Right ventricle myocardium superior (tissue), 1 donor: ENCODE measurements around the gene SULT4A1. TPM values are rescaled to one million over a fixed set of nuclear protein-coding genes. Genes with fewer than 3 reads are reported as not detected.

Source experiments
- ATAC-seq: fragments of 200-7000 bp; cut with Tn5 transposase; one replicate; pipeline ENCODE4 v1.9.1; 2020; ENCODE audit warnings: mild to moderate bottlenecking; ENCODE audit not compliant: poor library complexity
- DNase-seq: peaks from one replicate; pipeline ENCODE4 v3.0.0-alpha.2; 2020
- intact Hi-C: fragments of 100-400 bp; cut with DNase I; formaldehyde crosslinking; loops from one replicate; pipeline ENCODE4 v1.11.2; 2022
- total RNA-seq: library from RNA; stranded (reverse); fragmentation: NEBNext Ultra II Directional; extraction: Animal tissue kit (Norgen Biotek cat#: 25700); gene quantifications from one replicate; pipeline ENCODE4 v1.2.1, GENCODE V29; 2021
- donor health status: DM: no; HTN: yes; CAD: no; lungs with severe emphysema.

The SULT4A1 gene
- total RNA-seq, 1 donor from 2014 or later: 0.51 TPM

DNA sequence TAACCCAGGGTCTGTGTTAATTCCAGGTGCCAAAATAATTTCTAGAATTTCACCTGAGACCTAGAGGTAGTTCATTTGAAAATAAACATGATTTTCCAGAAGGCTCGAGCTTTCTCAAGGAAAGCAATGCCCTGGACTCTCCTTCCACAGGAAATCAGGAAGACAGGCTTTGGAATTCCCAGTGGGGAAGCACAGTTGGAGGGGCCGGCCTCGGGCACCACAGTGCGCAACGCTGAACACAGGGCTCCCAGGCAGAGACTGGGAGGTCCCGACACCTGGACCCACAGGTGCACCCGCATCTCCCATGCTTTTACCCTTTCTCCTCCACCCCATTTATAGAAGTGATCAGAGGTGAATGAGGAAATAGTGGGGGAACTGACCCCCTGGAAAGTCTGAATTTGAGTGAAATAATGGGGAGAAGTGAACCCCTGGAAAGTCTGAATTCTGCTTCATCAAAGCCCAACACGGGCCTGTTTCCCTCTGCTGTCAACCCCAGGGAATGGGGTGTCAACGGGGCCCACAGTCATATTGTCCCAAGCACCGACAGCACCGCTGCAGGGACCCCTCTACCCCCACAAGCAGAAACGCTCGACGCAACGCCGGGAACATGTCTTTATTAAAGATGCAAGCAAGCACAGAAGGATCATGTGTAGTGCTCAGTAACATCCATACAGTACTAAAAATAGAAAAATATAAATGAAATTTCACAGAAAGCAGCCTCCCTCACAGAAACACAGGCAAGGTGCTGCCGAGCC lies 38.2 kb downstream of the SULT4A1 start:
- intact Hi-C loops: loop anchor here (10.0 kb wide), 1 partner anchor 439 kb away; no protein-coding TSS in a partner anchor
- no peak for ATAC-seq
- DNase-seq: no peak

DNA sequence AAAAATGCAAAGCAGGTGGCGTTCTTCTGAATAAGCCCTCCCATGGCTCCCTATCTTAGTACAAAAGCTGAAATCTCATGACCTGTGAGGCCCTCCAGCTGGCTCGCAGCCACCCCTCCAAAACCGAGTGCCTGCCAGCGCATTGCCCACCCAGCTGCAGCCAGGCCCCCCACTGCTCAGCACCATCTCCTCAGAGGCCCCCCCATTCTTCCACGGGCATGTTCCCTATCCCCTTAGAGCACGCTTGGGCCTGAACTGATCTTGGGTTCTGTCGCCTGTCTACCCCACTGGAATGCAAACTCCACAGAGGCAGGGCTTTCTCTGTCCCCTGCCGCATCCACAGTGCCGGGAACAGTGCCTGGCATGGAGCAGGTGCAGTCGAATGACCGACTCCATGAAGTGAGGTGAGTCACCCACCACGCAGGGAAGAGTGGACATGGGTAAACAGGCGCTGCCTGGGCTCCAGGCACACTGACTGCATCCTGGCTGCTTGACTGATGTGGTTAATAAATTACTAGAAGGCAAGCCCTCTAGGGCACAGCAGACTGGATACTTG lies 38.9 kb downstream of the SULT4A1 start:
- intact Hi-C loops: loop anchor here (10.0 kb wide), 1 partner anchor 439 kb away; no protein-coding TSS in a partner anchor
- no peak for DNase-seq

DNA sequence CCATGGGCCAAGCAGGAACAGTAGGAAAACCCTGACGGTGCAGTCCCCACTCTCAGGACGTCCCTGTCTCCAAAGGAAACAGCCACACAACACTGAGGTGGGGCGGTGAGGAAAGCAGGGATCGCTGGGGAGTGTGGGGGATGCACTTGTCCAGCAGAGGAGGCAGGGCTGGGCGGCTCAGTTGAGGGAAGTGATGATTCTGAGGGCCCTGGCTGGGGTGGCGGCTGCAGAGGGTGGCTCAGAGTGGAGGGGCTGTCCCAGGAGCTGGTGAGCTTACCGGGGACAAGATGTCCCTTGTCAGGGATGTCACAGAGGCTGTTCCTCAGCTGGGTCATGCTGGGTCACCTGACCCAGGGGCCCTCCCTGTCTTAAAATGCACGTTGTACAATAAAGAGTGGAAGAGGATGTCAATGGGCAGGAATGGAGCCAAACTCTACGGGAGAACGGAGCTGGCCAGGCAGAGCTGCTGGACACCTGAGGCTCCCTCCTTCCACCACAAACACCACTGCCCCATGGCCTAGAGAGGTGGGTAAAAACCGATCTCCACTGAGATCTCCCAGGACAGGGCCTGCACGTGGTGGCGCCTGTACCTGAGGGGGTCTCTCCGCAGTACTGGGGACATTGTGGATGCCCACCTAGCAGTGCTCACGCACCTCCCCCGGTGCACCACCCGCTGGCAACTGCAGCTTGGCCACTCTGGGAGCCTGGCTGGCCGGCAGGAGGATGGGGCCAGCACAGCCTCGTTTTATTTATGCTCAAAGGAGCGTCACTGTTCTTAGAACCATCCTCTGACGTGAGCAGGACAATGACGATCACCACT lies 40.5 kb downstream of the SULT4A1 start:
- intact Hi-C loops: loop anchor here (10.0 kb wide), 1 partner anchor 437 kb away; no protein-coding TSS in a partner anchor
- DNase-seq (no peak), ATAC-seq (no peak)

More for the DNA sequence above, 38.9 kb downstream of the SULT4A1 start:
- ATAC-seq: no peak

DNA sequence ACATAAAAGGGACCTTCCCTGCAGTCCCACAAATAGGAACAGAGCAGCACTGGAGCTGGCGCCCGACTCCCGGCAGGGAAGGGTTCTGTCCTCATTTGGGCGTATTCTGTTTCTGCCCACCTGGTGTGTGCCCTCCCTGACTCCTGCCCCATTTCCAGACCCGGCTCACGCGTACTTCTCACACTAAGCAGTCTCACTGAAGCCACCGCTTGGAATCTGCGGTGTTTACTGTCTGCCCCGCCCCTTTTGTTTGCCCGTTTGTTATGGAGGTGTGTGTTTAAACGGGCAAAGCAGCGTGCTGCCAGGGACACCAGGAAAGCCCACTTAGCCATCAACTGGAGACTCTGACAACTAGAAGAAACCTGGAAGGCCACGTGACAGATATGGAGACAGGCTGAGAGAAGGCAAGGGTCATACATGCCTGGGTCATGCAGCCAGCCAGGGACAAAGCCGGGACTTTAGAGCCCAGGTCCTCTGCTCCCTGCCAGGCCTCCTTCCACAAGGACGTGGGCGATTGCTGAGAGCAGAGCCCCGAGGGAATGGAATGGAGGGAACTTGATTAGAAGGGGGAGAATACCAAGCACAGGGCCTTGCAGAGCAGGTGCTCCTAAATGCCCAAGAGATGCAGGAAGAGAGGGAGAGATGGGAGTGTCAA lies 41.5 kb downstream of the SULT4A1 start:
- intact Hi-C loops: loop anchor here (10.0 kb wide), 1 partner anchor 436 kb away; no protein-coding TSS in a partner anchor
- DNase-seq (no peak), ATAC-seq (no peak)

DNA sequence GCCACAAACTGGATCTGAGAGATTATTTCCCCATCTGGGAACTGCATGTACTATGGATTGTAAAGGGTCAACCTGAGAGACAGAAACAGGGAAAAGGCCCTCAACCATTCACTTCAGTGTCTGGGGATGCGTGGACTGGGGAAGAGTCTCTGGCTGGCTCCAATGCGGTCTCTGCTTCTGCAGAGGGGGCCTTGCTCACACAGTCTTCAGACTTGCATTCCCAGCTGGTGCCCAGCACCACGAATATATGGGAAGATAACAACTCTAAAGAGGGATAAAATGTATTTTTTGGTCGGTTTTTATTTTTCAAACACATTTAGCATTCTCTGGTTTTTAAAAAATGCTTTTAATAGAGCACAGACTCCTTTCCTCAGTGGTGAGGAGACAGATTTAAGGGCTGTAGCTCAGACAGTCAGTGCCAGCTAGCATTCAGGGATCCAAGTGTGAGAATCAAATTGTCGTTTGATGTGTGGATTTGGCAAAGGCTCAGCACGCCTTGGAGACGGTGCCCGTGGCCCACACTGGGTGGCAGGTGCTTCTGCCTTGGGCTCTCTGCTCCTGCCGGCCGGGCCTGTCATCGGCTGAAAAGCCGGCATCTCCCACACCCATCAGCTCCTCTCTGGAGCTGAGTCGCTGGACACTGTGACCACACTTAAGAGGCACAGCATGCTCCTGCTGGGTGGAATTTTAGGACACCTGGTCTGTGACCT lies 42.2 kb downstream of the SULT4A1 start:
- ATAC-seq: no peak
- intact Hi-C loops: loop anchor here (10.0 kb wide), 1 partner anchor 435 kb away; no protein-coding TSS in a partner anchor
- no peak for DNase-seq

DNA sequence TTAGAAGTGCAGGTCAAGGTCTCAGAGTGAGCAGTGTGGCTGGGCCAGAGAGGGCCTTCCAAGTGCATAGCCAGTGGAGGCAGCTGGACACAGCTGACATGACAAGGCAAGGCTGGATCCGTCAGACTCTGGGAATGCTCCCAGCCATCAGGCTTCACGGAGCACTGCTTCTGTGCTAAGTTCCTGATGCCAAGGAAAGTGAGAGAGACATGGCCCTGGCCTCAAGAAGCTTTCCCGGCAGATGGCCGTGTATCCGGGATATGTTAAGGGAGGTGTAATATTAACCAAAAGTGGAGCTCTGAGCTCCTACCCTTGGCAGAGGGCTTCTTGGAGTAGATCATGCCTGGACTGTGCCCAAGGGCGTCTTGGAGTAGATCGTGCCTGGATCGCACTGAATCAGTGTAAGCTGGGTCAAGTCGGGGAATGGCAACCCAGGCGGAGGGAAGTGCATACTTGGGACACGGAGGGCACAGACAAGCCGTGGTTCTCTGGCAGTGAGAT lies 42.8 kb downstream of the SULT4A1 start:
- no peak for DNase-seq
- intact Hi-C loops: no loop called here
- ATAC-seq: no peak

DNA sequence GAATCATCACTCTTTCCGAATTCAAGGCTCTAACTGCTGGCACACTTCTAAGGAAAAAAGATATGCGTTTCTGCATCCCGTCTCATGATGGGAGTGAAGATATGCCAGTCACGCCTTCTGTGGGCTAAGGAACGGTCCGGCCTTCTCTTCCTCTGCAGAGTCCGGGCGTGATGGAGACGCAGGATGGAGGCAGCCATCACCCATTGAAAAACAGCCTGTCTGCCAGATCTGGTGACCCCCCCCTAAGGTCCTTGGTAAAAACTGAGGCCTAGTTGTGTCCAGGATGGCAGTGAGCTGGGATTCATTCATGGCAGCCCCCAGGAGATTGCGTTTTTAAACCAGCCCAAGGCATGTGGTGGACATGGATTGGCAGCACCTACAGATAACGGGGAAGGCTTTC lies 43.3 kb downstream of the SULT4A1 start:
- DNase-seq (no peak), ATAC-seq (no peak)
- intact Hi-C loops: no loop called here

DNA sequence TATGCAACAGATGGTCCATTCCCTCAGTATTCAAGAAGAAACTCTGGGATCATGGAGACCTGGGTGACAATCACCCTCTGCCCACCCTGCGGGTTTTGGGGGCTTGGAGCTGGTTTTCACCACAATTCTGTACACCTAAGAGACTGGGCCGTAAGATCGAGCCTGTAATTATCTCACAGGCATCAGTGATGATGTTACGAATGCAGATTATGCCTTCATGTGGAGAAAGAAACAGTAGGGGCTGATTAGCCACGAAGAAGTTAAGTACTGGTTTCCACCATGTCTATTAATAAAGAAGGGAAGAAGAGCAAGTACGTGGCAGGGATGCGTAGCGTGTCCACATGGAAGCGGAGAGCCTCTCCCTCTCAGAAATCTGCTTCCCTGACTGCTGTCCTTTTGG lies 44.9 kb downstream of the SULT4A1 start:
- DNase-seq (no peak), ATAC-seq (no peak)
- intact Hi-C loops: no loop called here

DNA sequence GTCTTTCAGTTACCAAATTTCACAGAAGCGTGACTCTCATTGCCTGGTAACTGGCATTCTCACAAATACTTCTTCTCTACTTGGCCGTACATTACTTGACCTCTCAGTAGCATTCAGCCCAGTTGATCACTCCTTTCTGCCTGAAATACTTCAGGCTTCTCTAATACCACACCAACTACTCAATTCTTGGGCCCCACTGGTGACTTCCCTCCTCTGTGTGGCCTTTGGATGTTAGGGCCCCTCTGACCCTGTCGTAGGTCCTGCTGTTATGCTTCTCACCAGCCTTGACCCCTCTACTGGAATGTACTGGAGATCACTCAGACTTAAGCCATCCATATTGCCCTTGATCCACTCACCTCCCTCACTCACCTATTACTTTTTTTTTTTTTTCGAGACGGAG lies 48.0 kb downstream of the SULT4A1 start:
- ATAC-seq: no peak
- intact Hi-C loops: no loop called here
- no peak for DNase-seq

DNA sequence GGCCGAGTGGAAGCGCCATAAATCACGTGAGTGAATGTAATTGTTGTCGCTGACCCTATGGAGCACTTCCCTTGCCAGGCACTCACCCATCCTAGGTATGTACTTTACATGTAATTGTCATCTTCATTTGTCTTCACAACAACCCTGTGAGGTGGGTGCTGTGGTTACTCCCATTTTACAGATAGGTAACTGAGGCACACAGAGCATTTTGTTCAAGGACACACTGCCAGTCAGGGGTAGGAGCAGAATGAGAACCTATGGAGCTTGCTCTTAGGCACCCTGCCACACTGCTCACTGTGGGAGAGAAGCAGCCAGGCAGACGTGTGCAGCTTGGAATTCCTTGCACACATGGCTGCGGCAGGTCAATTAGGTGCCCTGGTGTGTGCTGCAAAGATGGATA lies 49.4 kb downstream of the SULT4A1 start:
- DNase-seq: no peak
- intact Hi-C loops: no loop called here
- no peak for ATAC-seq

DNA sequence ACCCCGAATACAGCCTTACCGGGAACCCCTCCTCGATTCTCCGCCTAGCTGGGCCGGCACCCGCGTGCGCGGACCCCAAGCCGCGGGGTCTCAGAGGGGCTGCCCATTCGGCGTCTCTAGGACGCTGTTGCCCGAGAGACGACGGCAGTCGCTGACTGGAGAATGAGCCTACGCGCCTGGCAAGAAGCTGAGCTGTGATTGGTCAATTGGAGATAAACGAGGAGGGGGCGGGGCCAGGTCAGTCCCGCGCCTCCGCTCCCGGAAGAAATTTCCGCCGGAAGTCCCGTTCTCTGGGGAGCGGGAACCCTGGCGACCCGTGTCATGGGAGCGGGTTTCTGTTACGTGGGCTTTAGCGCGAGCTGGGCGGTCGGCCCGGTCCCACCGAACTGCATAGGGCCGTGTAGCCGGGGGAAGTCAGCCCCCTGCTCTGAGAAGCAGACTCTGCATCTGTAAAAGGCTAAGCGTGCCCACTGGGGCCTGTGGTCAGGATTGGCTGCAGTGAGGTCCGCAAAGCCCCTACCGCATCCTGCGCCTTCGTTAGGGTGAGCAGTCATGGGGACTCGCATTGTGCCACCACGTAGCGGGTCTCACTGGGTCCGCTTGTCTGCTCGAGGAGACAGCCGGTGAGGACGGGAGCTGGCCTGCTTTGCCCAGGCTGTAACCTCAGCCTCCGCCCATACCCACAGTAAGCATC lies 50.0 kb downstream of the SULT4A1 start, which contains the start of gene EFCAB6:
Gene EFCAB6, minus strand, starts transcription at position 157 of the 694 bp plus-strand sequence. CDS start 29,987 bp downstream, outside the sequence.
- intact Hi-C loops: no loop called here
- peak; percentile 99 for ATAC-seq

DNA sequence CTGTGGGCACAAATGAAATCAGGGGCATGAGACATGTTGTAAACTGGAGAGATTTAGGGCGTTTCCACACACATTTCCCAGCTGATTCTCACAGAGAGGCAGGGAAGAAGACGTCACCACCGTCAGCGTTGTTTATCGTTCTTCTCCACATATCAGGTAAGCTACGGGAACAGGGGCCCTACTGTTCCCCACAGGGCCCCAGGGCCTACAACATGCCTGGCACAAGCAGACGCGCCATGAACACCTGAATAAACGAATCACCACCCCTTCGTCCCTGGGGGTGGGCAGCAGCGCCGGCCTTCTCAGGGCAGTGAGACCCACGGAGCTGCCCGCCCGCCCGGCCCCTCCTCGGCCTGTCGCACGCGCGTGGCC lies 50.5 kb downstream of the SULT4A1 start:
- ATAC-seq: peak; percentile 51
- intact Hi-C loops: no loop called here
- no peak for DNase-seq

More for the DNA sequence above, 50.0 kb downstream of the SULT4A1 start, which contains the start of gene EFCAB6:
- peak; percentile 94 for DNase-seq

DNA sequence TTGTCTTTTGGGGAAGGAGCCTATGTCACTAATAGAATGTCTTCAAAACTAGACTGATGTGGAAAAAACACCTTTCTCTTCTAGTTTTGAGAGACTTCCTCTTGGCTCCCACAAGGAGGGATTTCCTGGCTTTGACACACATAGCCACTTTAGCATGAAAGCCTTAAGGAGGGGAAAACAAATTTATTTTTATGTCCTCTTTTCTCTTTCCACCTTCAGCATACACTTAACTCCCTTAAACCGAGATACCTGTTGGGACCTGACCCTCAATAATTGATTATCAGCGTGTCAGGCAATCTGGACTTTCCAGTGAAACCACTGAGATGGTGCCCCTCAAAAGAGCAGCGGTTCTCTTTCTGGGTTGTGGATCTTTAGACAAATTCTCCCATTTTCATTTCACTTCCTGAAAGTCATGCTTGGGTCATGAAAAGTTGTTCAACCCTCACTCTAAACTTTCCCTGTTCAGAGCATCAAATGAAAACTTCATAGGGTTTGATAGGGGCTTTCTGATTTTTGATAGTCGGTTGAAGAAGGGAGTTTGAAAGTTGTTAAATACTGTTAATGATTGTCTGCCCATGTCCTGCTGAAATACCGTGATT lies 59.3 kb downstream of the SULT4A1 start:
- no peak for ATAC-seq
- DNase-seq: no peak
- intact Hi-C loops: no loop called here

DNA sequence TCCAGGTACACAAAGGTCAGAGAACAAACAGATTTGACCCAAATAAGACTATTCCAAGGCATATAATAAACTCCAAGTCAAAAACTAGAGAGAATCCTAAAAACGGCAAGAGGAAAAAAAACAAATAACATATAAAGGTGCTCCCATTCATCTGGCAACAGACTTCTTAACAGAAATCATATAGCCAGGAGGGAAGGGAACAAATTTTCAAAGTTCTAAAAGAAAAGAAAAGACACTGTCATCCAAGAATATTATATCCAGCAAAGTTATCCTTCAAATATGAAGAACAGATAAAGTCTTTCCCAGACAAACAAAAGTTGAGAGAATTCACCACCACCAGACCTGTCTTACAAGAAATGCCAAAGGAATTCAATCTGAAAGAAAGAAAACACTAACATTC lies 61.3 kb downstream of the SULT4A1 start:
- no peak for DNase-seq
- ATAC-seq: no peak
- intact Hi-C loops: no loop called here

DNA sequence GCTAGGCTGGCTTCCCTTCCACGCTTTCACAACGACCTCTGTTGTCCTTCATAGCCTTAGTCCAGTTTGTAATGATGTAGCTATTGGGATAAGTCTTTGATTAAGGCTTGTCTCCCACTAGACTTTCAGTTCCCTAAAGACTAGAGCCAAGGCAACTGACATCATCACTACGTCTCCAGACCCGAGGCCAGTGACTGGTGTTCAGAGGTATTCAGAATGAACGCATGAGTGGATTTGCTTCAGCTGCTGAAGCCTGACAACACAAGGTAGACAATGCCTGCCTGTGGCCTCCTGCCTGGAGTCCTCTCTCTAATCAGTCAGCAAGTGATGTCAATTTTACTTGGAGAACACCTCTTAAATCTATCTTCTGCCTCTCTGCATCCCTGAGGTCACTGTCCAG lies 63.8 kb downstream of the SULT4A1 start:
- no peak for ATAC-seq
- intact Hi-C loops: loop anchor here (10.0 kb wide), 1 partner anchor 404 kb away; no protein-coding TSS in a partner anchor
- DNase-seq: no peak

DNA sequence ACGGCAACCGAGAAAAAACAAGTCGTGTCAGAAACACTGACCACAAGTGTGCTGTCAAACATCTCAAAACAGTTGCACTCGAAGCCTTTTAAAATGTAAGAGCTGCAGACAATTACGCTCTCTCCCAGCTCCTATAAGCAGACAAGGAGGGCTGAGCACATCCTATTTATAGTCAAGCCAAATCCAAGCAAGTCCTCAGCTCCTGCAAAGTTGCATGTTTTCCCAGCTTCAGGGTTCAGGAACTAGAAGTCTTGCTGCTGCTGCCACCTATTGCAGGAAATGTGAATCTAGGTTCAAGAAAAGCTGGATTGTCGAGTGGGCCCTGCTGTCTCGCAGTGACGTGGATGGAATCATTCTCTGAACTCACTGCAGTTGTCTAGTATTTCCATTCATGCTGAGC lies 65.7 kb downstream of the SULT4A1 start:
- intact Hi-C loops: loop anchor here (10.0 kb wide), 1 partner anchor 402 kb away; no protein-coding TSS in a partner anchor
- DNase-seq: no peak
- ATAC-seq: peak; percentile 90

DNA sequence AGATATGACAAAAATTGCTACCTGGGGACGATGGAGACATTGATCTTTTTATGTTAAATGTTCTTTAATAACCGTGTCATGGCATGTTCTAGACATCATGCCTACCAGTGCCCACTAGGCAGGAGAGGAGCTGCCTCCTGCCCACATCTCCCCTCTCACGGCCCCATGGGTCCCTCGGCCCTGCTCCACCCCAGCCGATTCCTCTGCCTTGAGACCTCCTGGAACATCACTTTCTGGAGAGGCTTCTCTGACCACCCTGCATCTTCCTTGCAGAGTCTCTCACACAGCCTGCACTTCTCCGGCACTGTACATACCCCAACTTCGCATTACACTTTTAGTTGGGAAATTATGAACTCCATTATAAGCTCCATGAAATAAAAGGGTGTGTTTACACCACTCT lies 67.0 kb downstream of the SULT4A1 start:
- intact Hi-C loops: loop anchor here (10.0 kb wide), 1 partner anchor 401 kb away; no protein-coding TSS in a partner anchor
- ATAC-seq (no peak), DNase-seq (no peak)
